BLaER1 treated with 17β-estradiol and CSF1 and Interleukin-3, amounts not matched to agents 10 nM and 100 nM (cell line): Measurements from ENCODE around the gene PTPRT.

Source experiments
- H3K27ac ChIP-seq, 11 experiments: shearing (Covaris generic); formaldehyde crosslinking; 2 replicates each; pipeline ENCODE4 v1.8.1; 2022
- H3K27me3 ChIP-seq, 11 experiments: shearing (Covaris generic); formaldehyde crosslinking; 2 replicates each; pipeline ENCODE4 v1.8.1; 2022
- H3K36me3 ChIP-seq, 11 experiments: shearing (Covaris generic); formaldehyde crosslinking; 2 replicates each; pipeline ENCODE4 v1.8.1; 2022
- H3K4me1 ChIP-seq, 10 experiments: shearing (Covaris generic); formaldehyde crosslinking; 2 replicates each; pipeline ENCODE4 v1.8.1; 2022
- H3K4me2 ChIP-seq, 11 experiments: shearing (Covaris generic); formaldehyde crosslinking; 2 replicates each; pipeline ENCODE4 v1.8.1; 2022
- H3K4me3 ChIP-seq, 10 experiments: shearing (Covaris generic); formaldehyde crosslinking; 2 replicates each; pipeline ENCODE4 v1.8.1; 2022
- H3K9ac ChIP-seq, 11 experiments: shearing (Covaris generic); formaldehyde crosslinking; 2 replicates each; pipeline ENCODE4 v1.8.1; 2022
- H3K9me3 ChIP-seq, 11 experiments: shearing (Covaris generic); formaldehyde crosslinking; replicated peaks in 1 of 11; 2 replicates each; pipeline ENCODE4 v1.8.1; 2022
- H4K20me1 ChIP-seq, 11 experiments: shearing (Covaris generic); formaldehyde crosslinking; 2 replicates each; pipeline ENCODE4 v1.8.1; 2022
- Cebpa-rat ChIP-seq, 11 experiments: shearing (Covaris generic); IDR thresholded peaks; 2 replicates each; pipeline ENCODE4 v1.8.1; 2022

Gene PTPRT

DNA sequence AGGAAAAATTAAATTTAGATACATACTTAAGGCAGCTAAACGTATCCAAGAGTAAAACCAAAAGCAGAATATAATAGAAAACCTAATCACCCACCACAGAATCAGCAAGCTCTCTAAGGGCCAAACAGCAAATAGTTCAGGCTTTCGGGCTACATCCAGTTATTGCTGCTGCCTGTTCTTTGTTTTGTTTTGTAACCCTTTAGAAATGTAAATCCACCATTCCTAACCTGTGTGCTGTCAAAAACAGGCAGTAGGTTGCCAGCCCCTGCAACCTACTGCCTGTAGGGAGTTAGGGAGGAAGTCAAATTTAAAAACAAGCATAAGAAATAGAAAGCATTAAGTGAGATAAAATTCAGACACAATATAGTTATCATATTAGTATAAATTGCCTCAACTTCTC lies 225.9 kb downstream of the PTPRT start:
- H3K9me3 ChIP-seq, result no peaks in the 10 kb centered on the region; a peak in 4 of 22 replicates
- H3K9ac ChIP-seq, result no peak overlapping the region
- no peak overlapping the region for H3K27ac ChIP-seq
- no peaks in the 10 kb centered on the region for H3K36me3 ChIP-seq
- peaks cover 0 to 17% (median 11%) of the 10 kb centered on the region in 10 experiments; a peak in 11 of 20 replicates for H3K4me1 ChIP-seq
- H3K27me3 ChIP-seq, result no peaks in the 10 kb centered on the region
- no peaks in the 10 kb centered on the region for H4K20me1 ChIP-seq
- no peak overlapping the region for H3K4me2 ChIP-seq
- H3K4me3 ChIP-seq, result no peak overlapping the region
- TF ChIP-seq Cebpa-rat (IDR thresholded peaks at IDR 0.05), result no peak

- H3K36me3 ChIP-seq, result no peaks in the 10 kb centered on the region
- no peak overlapping the region for H3K9ac ChIP-seq
- H3K27ac ChIP-seq, result no peak overlapping the region
- no peak overlapping the region for H3K4me2 ChIP-seq
- H3K27me3 ChIP-seq, result no peaks in the 10 kb centered on the region
- H3K9me3 ChIP-seq, result no peaks in the 10 kb centered on the region
- H3K4me1 ChIP-seq, result peaks cover 0 to 15% (median 9%) of the 10 kb centered on the region in 10 experiments; a peak in 11 of 20 replicates
- no peaks in the 10 kb centered on the region for H4K20me1 ChIP-seq
- no peak overlapping the region for H3K4me3 ChIP-seq
- no peak for TF ChIP-seq Cebpa-rat (IDR thresholded peaks at IDR 0.05)
Measured at GRCh38 chr20:42961771-42962170, 227.9 kb downstream of the PTPRT start.

DNA sequence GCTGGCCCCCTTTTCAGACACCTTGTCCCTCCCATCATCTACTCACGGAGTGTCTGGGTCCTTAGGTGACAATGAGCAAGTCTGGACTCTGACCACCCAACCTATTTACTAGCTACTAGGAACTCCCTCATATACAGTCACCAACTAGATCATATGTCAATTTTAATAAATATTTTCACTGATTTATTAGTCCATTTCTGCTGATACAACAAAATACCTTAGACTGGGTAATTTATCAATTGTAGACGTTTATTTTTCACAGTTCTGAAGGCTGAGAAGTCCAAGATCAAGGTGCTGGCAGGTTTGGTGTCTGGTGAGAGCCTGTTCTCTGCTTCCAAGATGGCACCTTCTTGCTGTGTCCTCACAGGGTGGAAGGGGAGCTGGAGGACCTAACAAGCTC lies 229.7 kb downstream of the PTPRT start:
- H4K20me1 ChIP-seq, result no peaks in the 10 kb centered on the region
- no peak overlapping the region for H3K4me2 ChIP-seq
- H3K9me3 ChIP-seq, result no peaks in the 10 kb centered on the region
- no peak overlapping the region for H3K27ac ChIP-seq
- H3K27me3 ChIP-seq, result no peaks in the 10 kb centered on the region
- no peak overlapping the region for H3K9ac ChIP-seq
- no peak overlapping the region for H3K4me3 ChIP-seq
- H3K36me3 ChIP-seq, result no peaks in the 10 kb centered on the region
- no peak for TF ChIP-seq Cebpa-rat (IDR thresholded peaks at IDR 0.05)
- no peaks in the 10 kb centered on the region for H3K4me1 ChIP-seq

DNA sequence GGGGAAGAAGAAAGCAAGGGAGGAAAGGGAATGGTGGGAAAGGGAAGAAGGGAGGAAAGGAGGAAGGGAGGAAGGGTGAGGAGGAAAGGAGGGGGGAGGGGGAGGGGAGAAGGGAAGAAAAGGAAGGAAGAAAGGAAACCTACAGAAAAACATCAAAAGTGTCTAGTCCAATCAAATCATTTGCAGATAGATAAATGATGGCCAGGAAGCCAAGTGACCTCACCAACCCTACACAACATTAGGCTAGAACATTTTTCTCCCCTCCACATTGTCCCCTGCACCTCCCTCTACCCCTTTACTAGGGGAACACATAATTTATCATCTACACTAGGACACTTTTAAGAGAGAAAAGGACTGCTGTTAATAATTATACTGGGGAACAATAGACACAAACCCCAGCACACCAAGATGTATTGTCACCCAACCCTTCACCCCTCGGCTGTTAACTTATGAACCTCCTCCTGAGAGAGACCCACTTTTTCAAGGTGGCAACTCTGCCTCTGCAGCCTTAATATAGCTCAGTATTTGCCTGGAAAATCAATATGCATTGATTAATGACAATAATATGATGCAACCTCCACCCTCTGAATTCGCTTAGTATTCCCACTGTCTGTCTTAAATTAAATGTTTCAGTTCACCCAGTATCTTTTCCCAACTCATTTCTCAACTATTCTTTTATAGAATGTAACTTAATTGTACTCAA lies 231.2 kb downstream of the PTPRT start:
- Histone ChIP-seq H3K4me1 (no peaks in the 10 kb centered on the region; a peak in 2 of 20 replicates), H3K4me3 (no peak overlapping the region), H4K20me1 (no peaks in the 10 kb centered on the region), H3K9ac (no peak overlapping the region), H3K27me3 (no peaks in the 10 kb centered on the region), H3K9me3 (no peaks in the 10 kb centered on the region), H3K27ac (no peak overlapping the region), H3K4me2 (no peak overlapping the region), H3K36me3 (no peaks in the 10 kb centered on the region)
- TF ChIP-seq Cebpa-rat (IDR thresholded peaks at IDR 0.05), result no peak

DNA sequence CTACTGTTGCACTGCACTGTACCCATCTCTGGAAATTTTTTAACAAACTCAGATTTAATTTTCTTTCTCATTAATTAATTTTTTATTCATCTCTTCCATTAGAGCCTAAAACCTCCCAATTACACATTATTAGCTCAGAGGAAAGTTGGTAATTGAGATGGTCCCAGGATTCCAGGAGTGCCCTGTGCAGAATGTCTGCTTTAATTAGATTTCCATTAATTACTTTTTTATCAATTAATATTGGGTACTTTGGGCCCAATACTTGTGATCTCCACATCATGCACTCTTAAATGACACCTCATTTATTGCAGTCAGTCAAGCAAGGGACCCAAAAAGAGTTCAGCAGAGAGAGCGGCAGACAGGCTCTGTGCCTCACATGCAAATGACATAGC lies 232.0 kb downstream of the PTPRT start:
- H4K20me1 ChIP-seq, result no peaks in the 10 kb centered on the region
- H3K27me3 ChIP-seq, result no peaks in the 10 kb centered on the region
- no peak overlapping the region for H3K27ac ChIP-seq
- H3K9ac ChIP-seq, result no peak overlapping the region
- H3K4me1 ChIP-seq, result no peaks in the 10 kb centered on the region; a peak in 2 of 20 replicates
- no peak overlapping the region for H3K4me3 ChIP-seq
- H3K4me2 ChIP-seq, result no peak overlapping the region
- no peaks in the 10 kb centered on the region for H3K9me3 ChIP-seq
- no peaks in the 10 kb centered on the region for H3K36me3 ChIP-seq
- TF ChIP-seq Cebpa-rat (IDR thresholded peaks at IDR 0.05), result no peak

GRCh38 chr20:42957018-42957703 lies 232.5 kb downstream of the PTPRT start:
- H3K36me3 ChIP-seq, result no peaks in the 10 kb centered on the region
- no peaks in the 10 kb centered on the region for H3K27me3 ChIP-seq
- H3K9ac ChIP-seq, result no peak overlapping the region
- no peak overlapping the region for H3K27ac ChIP-seq
- no peaks in the 10 kb centered on the region for H4K20me1 ChIP-seq
- no peaks in the 10 kb centered on the region; a peak in 2 of 20 replicates for H3K4me1 ChIP-seq
- no peaks in the 10 kb centered on the region for H3K9me3 ChIP-seq
- no peak overlapping the region for H3K4me2 ChIP-seq
- no peak overlapping the region for H3K4me3 ChIP-seq
- TF ChIP-seq Cebpa-rat (IDR thresholded peaks at IDR 0.05), result no peak

GRCh38 chr20:42955713-42956112 lies 234.0 kb downstream of the PTPRT start:
- Histone ChIP-seq H4K20me1 (no peaks in the 10 kb centered on the region), H3K9me3 (no peaks in the 10 kb centered on the region), H3K36me3 (no peaks in the 10 kb centered on the region), H3K27ac (no peak overlapping the region), H3K27me3 (no peaks in the 10 kb centered on the region), H3K4me2 (no peak overlapping the region), H3K4me3 (no peak overlapping the region), H3K9ac (no peak overlapping the region), H3K4me1 (no peaks in the 10 kb centered on the region; a peak in 2 of 20 replicates)
- no peak for TF ChIP-seq Cebpa-rat (IDR thresholded peaks at IDR 0.05)

GRCh38 chr20:42954951-42955350 lies 234.8 kb downstream of the PTPRT start:
- Histone ChIP-seq H3K27ac (no peak overlapping the region), H3K27me3 (no peaks in the 10 kb centered on the region), H3K4me3 (no peak overlapping the region), H3K4me2 (no peak overlapping the region), H3K9me3 (no peaks in the 10 kb centered on the region), H3K9ac (no peak overlapping the region), H3K4me1 (no peaks in the 10 kb centered on the region; a peak in 2 of 20 replicates), H4K20me1 (no peaks in the 10 kb centered on the region), H3K36me3 (no peaks in the 10 kb centered on the region)
- no peak for TF ChIP-seq Cebpa-rat (IDR thresholded peaks at IDR 0.05)

- H3K36me3 ChIP-seq, result no peaks in the 10 kb centered on the region
- H4K20me1 ChIP-seq, result no peaks in the 10 kb centered on the region
- no peaks in the 10 kb centered on the region for H3K27me3 ChIP-seq
- peaks cover 0 to 8% (median 0%) of the 10 kb centered on the region in 11 experiments; a peak in 2 of 22 replicates for H3K9me3 ChIP-seq
- no peak overlapping the region for H3K27ac ChIP-seq
- no peak for TF ChIP-seq Cebpa-rat (IDR thresholded peaks at IDR 0.05)
- H3K4me1 ChIP-seq, result no peaks in the 10 kb centered on the region; a peak in 2 of 20 replicates
- no peak overlapping the region for H3K9ac ChIP-seq
- no peak overlapping the region for H3K4me3 ChIP-seq
- no peak overlapping the region for H3K4me2 ChIP-seq
Measured at GRCh38 chr20:42949950-42950349, 239.8 kb downstream of the PTPRT start.
